HepG2 (cell line): Measurements from ENCODE around the gene MTFR1L. TPM values are rescaled to one million over a fixed set of nuclear protein-coding genes. Genes with fewer than 3 reads are reported as not detected.

Experiments used
- ATAD3A ChIP-seq: sonication (generic); formaldehyde crosslinking; IDR thresholded peaks from 2 replicates; pipeline ENCODE4 v1.4.0; 2020; ENCODE audit warnings: missing genetic modification reagents
- BCL6 ChIP-seq: IDR thresholded peaks from 2 replicates; pipeline ENCODE4 v1.6.1; 2016; ENCODE audit warnings: missing genetic modification reagents, missing compliant biosample characterization
- CREBL2 ChIP-seq: sonication (generic); formaldehyde crosslinking; IDR thresholded peaks from 2 replicates; pipeline ENCODE4 v1.8.1; 2023; ENCODE audit warnings: missing genetic modification reagents, mild to moderate bottlenecking, borderline replicate concordance
- DPF2 ChIP-seq: sonication (generic); formaldehyde crosslinking; IDR thresholded peaks from 2 replicates; pipeline ENCODE4 v1.4.0; 2020; ENCODE audit warnings: mild to moderate bottlenecking, low read depth, missing genetic modification reagents, borderline replicate concordance
- GATAD2A ChIP-seq: IDR thresholded peaks from 2 replicates; pipeline ENCODE4 v1.6.1; 2016
- HMGA1 ChIP-seq: sonication (generic); formaldehyde crosslinking; conservative IDR thresholded peaks from 2 replicates; pipeline ENCODE4 v1.4.0; 2020; ENCODE audit warnings: missing genetic modification reagents
- KDM5B ChIP-seq: sonication (generic); formaldehyde crosslinking; IDR thresholded peaks from 2 replicates; pipeline ENCODE4 v1.4.0; 2020; ENCODE audit warnings: missing genetic modification reagents, mild to moderate bottlenecking, borderline replicate concordance
- MYC ChIP-seq: sonication (generic); formaldehyde crosslinking; IDR thresholded peaks from 2 replicates; pipeline ENCODE4 v1.9.0; 2021; ENCODE audit warnings: missing genetic modification reagents, borderline replicate concordance
- NPAS2 ChIP-seq: sonication (generic); formaldehyde crosslinking; IDR thresholded peaks from 2 replicates; pipeline ENCODE4 v1.8.0; 2022; ENCODE audit warnings: mild to moderate bottlenecking, missing genetic modification reagents, borderline replicate concordance
- PRPF4 ChIP-seq: fragments of 200-400 bp; formaldehyde crosslinking; IDR thresholded peaks from 2 replicates; pipeline ENCODE4 v1.6.1; 2016; ENCODE audit warnings: low read length, low read depth; ENCODE audit not compliant: poor library complexity, severe bottlenecking
- SIX1 ChIP-seq: sonication (generic); formaldehyde crosslinking; IDR thresholded peaks from 2 replicates; pipeline ENCODE4 v1.4.0; 2020; ENCODE audit warnings: missing genetic modification reagents, borderline replicate concordance
- SMAD1 ChIP-seq: sonication (generic); formaldehyde crosslinking; IDR thresholded peaks from 2 replicates; pipeline ENCODE4 v1.4.0; 2020; ENCODE audit warnings: missing genetic modification reagents, low read depth, mild to moderate bottlenecking, borderline replicate concordance
- STAG1 ChIP-seq: sonication (generic); formaldehyde crosslinking; IDR thresholded peaks from 2 replicates; pipeline ENCODE4 v1.4.0; 2020; ENCODE audit warnings: missing genetic modification reagents
- ZBTB43 ChIP-seq: sonication (generic); formaldehyde crosslinking; conservative IDR thresholded peaks from 2 replicates; pipeline ENCODE4 v1.4.0; 2020; ENCODE audit warnings: missing genetic modification reagents
- ZNF10 ChIP-seq: sonication (generic); formaldehyde crosslinking; IDR thresholded peaks from 2 replicates; pipeline ENCODE4 v1.4.0; 2020; ENCODE audit warnings: mild to moderate bottlenecking, low read depth, missing genetic modification reagents, borderline replicate concordance
- ZNF367 ChIP-seq: sonication (generic); formaldehyde crosslinking; IDR thresholded peaks from 2 replicates; pipeline ENCODE4 v1.4.0; 2020; ENCODE audit warnings: missing genetic modification reagents, borderline replicate concordance
- ZNF550 ChIP-seq: sonication (generic); formaldehyde crosslinking; IDR thresholded peaks from 2 replicates; pipeline ENCODE4 v1.4.0; 2020; ENCODE audit warnings: mild to moderate bottlenecking, missing genetic modification reagents, borderline replicate concordance
- ZNF563 ChIP-seq: sonication (generic); formaldehyde crosslinking; IDR thresholded peaks from 2 replicates; pipeline ENCODE4 v1.8.0; 2022; ENCODE audit warnings: mild to moderate bottlenecking, moderate library complexity, missing genetic modification reagents
- ZNF660 ChIP-seq: sonication (generic); formaldehyde crosslinking; IDR thresholded peaks from 2 replicates; pipeline ENCODE4 v1.5.1; 2020; ENCODE audit warnings: mild to moderate bottlenecking, low read depth, missing genetic modification reagents, borderline replicate concordance
- ZNF724P ChIP-seq: sonication (generic); formaldehyde crosslinking; IDR thresholded peaks from 2 replicates; pipeline ENCODE4 v1.8.0; 2022; ENCODE audit warnings: missing genetic modification reagents, borderline replicate concordance
- ZNF850 ChIP-seq: sonication (generic); formaldehyde crosslinking; conservative IDR thresholded peaks from 2 replicates; pipeline ENCODE4 v1.9.0; 2021; ENCODE audit warnings: mild to moderate bottlenecking, missing genetic modification reagents
- ZSCAN12 ChIP-seq: sonication (generic); formaldehyde crosslinking; IDR thresholded peaks from 2 replicates; pipeline ENCODE4 v1.9.0; 2021; ENCODE audit warnings: mild to moderate bottlenecking, missing genetic modification reagents
- polyA plus RNA-seq, 8 experiments: library from polyadenylated mRNA; depleted of rRNA in 3 of 8; stranded (reverse) in 7 of 8; unstranded in 1 of 8; fragments of >200 nt; fragmentation: Illumina TruSeq in 4 of 8; extraction: Trizol in 4 of 8; gene quantifications; 2 replicates each; pipeline versions ENCODE4 v1.2.1 to v1.2.3, GENCODE V29; 2011 to 2016; ENCODE audit warnings: low read depth in 4 of 8, missing spikeins in 1 of 8, mixed read lengths in 1 of 8; ENCODE audit not compliant: insufficient read depth in 1 of 8
- total RNA-seq, 5 experiments: library from RNA; depleted of rRNA; stranded (reverse); fragments of >200 nt; fragmentation: Illumina TruSeq; extraction: Trizol; gene quantifications; 2 replicates each; pipeline ENCODE4 v1.2.3, GENCODE V29; 2016; ENCODE audit warnings: low read depth in 1 of 5
- TF ChIP-seq, protein P1 (sequence below): sonication (generic); formaldehyde crosslinking; IDR thresholded peaks from 2 replicates; pipeline ENCODE4 v1.4.0; 2020; ENCODE audit warnings: mild to moderate bottlenecking, low read depth, missing genetic modification reagents
- TF ChIP-seq, protein P2 (sequence below): fragments of 450-650 bp; IDR thresholded peaks from 2 replicates; pipeline ENCODE4 v1.6.1; 2016
- TF ChIP-seq, protein P3 (sequence below): sonication (generic); formaldehyde crosslinking; IDR thresholded peaks from 2 replicates; pipeline ENCODE4 v1.5.0; 2020; ENCODE audit warnings: missing genetic modification reagents, mild to moderate bottlenecking, borderline replicate concordance

The MTFR1L gene
- total and polyA plus RNA-seq, 2 of the 13 experiments (the other 11 are each of a cell fraction or from before 2014, with no cell fraction given), result 38.0 to 55.7 TPM

- TF ChIP-seq ZNF563 (CRISPR knock-in tag) (peak; percentile 98), ZSCAN12 (no peak), ZNF660 (CRISPR knock-in tag) (0 out of 2 replicates have a peak, but pooled peaks have one; percentile 17), CREBL2 (CRISPR knock-in tag) (no peak; the same call in 1 of the 2 replicates), ZNF550 (CRISPR knock-in tag) (no peak), HMGA1 (CRISPR knock-in tag) (no peak), DPF2 (no peak), ZNF10 (no peak), MYC (peak; percentile 83), GATAD2A (CRISPR knock-in tag) (no peak), ATAD3A (no peak; the same call in 1 of the 2 replicates), ZBTB43 (CRISPR knock-in tag) (peak; percentile 52; the same call in 1 of the 2 replicates), ZNF724P (CRISPR knock-in tag) (no peak; the same call in 1 of the 2 replicates), KDM5B (CRISPR knock-in tag) (peak; percentile 92), SIX1 (CRISPR knock-in tag) (no peak), SMAD1 (CRISPR knock-in tag) (no peak), ZNF850 (CRISPR knock-in tag) (no peak), BCL6 (CRISPR knock-in tag) (0 out of 2 replicates have a peak, but pooled peaks have one; percentile 61), PRPF4 (no peak), STAG1 (0 out of 2 replicates have a peak, but pooled peaks have one; percentile 13), NPAS2 (CRISPR knock-in tag) (no peak), ZNF367 (no peak)
- TF ChIP-seq, protein P1, sequence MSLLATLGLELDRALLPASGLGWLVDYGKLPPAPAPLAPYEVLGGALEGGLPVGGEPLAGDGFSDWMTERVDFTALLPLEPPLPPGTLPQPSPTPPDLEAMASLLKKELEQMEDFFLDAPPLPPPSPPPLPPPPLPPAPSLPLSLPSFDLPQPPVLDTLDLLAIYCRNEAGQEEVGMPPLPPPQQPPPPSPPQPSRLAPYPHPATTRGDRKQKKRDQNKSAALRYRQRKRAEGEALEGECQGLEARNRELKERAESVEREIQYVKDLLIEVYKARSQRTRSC (CRISPR knock-in tag), result peak; percentile 88; the same call in 1 of the 2 replicates
- TF ChIP-seq, protein P2, sequence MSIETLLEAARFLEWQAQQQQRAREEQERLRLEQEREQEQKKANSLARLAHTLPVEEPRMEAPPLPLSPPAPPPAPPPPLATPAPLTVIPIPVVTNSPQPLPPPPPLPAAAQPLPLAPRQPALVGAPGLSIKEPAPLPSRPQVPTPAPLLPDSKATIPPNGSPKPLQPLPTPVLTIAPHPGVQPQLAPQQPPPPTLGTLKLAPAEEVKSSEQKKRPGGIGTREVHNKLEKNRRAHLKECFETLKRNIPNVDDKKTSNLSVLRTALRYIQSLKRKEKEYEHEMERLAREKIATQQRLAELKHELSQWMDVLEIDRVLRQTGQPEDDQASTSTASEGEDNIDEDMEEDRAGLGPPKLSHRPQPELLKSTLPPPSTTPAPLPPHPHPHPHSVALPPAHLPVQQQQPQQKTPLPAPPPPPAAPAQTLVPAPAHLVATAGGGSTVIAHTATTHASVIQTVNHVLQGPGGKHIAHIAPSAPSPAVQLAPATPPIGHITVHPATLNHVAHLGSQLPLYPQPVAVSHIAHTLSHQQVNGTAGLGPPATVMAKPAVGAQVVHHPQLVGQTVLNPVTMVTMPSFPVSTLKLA, result no peak
- TF ChIP-seq, protein P3, sequence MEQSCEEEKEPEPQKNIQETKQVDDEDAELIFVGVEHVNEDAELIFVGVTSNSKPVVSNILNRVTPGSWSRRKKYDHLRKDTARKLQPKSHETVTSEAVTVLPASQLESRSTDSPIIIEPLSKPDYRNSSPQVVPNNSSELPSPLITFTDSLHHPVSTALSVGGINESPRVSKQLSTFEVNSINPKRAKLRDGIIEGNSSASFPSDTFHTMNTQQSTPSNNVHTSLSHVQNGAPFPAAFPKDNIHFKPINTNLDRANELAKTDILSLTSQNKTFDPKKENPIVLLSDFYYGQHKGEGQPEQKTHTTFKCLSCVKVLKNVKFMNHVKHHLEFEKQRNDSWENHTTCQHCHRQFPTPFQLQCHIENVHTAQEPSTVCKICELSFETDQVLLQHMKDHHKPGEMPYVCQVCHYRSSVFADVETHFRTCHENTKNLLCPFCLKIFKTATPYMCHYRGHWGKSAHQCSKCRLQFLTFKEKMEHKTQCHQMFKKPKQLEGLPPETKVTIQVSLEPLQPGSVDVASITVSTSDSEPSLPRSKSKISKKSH (CRISPR knock-in tag), result no peak; the same call in 1 of the 2 replicates
These were observed 55.6 kb downstream of the MTFR1L start, which contains the start of gene PAQR7 (continued) for GRCh38 chr1:25875154-25875855.
